GM12878 (cell line): ENCODE measurements around the gene DLX1. TPM values are rescaled to one million over a fixed set of nuclear protein-coding genes. Genes with fewer than 3 reads are reported as not detected.

Experiments used
- ATAC-seq: fragments of 200-7000 bp; cut with Tn5 transposase; 3 replicates; pipeline ENCODE4 v1.9.1; 2020; ENCODE audit warnings: mild to moderate bottlenecking, moderate library complexity
- BruUV-seq: library from RNA; stranded (reverse); fragments of 400-500 nt; replicated peaks from 2 replicates; lab custom pipeline; 2021; lab: Mats Ljungman, UMichigan
- CTCF ChIA-PET: fragments of 300-600 bp; sonication (Branson Sonifier 250); formaldehyde crosslinking; extraction: SDS; loops from one replicate; lab custom pipeline; 2021; ENCODE audit warnings: inconsistent platforms; lab: Yijun Ruan, JAX
- POLR2A ChIA-PET: fragments of 350-600 bp; formaldehyde crosslinking; extraction: SDS; loops from one replicate; lab custom pipeline; 2021; ENCODE audit warnings: inconsistent platforms; lab: Charles Lee
- RAD21 ChIA-PET: fragments of 300-600 bp; sonication (Branson Sonifier 250); formaldehyde crosslinking; loops from one replicate; lab custom pipeline; 2023; ENCODE audit warnings: antibody characterized with exemption; ENCODE audit not compliant: unreplicated experiment; lab: Charles Lee
- SMC1A ChIA-PET: fragments of 300-600 bp; sonication (Branson Sonifier 250); formaldehyde crosslinking; loops from one replicate; lab custom pipeline; 2023; ENCODE audit not compliant: unreplicated experiment, uncharacterized antibody; lab: Charles Lee
- DNase-seq: peaks from one replicate; pipeline ENCODE4 v3.0.0-alpha.2; 2011; ENCODE audit warnings: low read depth, low spot score
- FAIRE-seq: peaks from 3 replicates; lab custom pipeline; 2011; peaks lifted over from hg19 to GRCh38; lab: Jason Lieb, UNC
- H2AFZ ChIP-seq: 2 replicates; pipeline ENCODE4 v1.6.0; 2011; ENCODE audit warnings: low read depth, low read length, control low read depth; ENCODE audit not compliant: control insufficient read depth
- H3K27ac ChIP-seq: 2 replicates; pipeline ENCODE4 v1.5.1; 2011; ENCODE audit warnings: control low read depth; ENCODE audit not compliant: control insufficient read depth, insufficient read depth
- H3K27me3 ChIP-seq, 2 experiments: replicated peaks in 1 of 2; 2 replicates each; pipeline versions ENCODE4 v1.6.0 to v1.6.1; 2011; ENCODE audit warnings: low read length in 1 of 2; ENCODE audit not compliant: control insufficient read depth in 2 of 2, insufficient read depth in 2 of 2
- H3K36me3 ChIP-seq, 2 experiments: 2 replicates each; pipeline ENCODE4 v1.5.1; 2011; ENCODE audit warnings: low read length in 1 of 2; ENCODE audit not compliant: control insufficient read depth in 2 of 2, insufficient read depth in 2 of 2
- H3K4me1 ChIP-seq: 2 replicates; pipeline ENCODE4 v1.6.1; 2011; ENCODE audit warnings: mild to moderate bottlenecking, low read length, moderate library complexity, mixed read lengths; ENCODE audit not compliant: control insufficient read depth, insufficient read depth
- H3K4me2 ChIP-seq: 2 replicates; pipeline ENCODE4 v1.6.0; 2011; ENCODE audit warnings: control low read depth; ENCODE audit not compliant: control insufficient read depth, insufficient read depth
- H3K4me3 ChIP-seq: fragments of 200-600 bp; sonication (generic); 2 replicates; pipeline ENCODE4 v1.5.1; 2016
- H3K79me2 ChIP-seq: 2 replicates; pipeline ENCODE4 v1.6.0; 2011; ENCODE audit warnings: low read length; ENCODE audit not compliant: control insufficient read depth, insufficient read depth
- H3K9ac ChIP-seq: 2 replicates; pipeline ENCODE4 v1.8.0; 2011; ENCODE audit warnings: low read length, control low read depth, mixed read lengths; ENCODE audit not compliant: control insufficient read depth, insufficient read depth
- H3K9me3 ChIP-seq: replicated peaks from 3 replicates; pipeline ENCODE4 v1.5.1; 2011; ENCODE audit warnings: mild to moderate bottlenecking, low read length; ENCODE audit not compliant: control insufficient read depth, insufficient read depth
- H4K20me1 ChIP-seq: 2 replicates; pipeline ENCODE4 v1.6.0; 2011; ENCODE audit not compliant: control insufficient read depth, insufficient read depth
- IRF5 ChIP-seq: fragments of 450-650 bp; IDR thresholded peaks from 2 replicates; pipeline ENCODE4 v1.6.1; 2017; ENCODE audit warnings: borderline replicate concordance
- MEF2B ChIP-seq: fragments of 450-650 bp; IDR thresholded peaks from 2 replicates; pipeline ENCODE4 v1.6.1; 2018; ENCODE audit warnings: mild to moderate bottlenecking, moderate library complexity; ENCODE audit not compliant: partially characterized antibody, poor library complexity, severe bottlenecking
- PAX5 ChIP-seq: IDR thresholded peaks from 2 replicates; pipeline ENCODE4 v1.6.1; 2011; ENCODE audit warnings: low read depth, low read length, borderline replicate concordance
- RB1 ChIP-seq: fragments of 450-650 bp; formaldehyde crosslinking; IDR thresholded peaks from 2 replicates; pipeline ENCODE4 v1.6.1; 2017; ENCODE audit warnings: mild to moderate bottlenecking, borderline replicate concordance
- RCOR1 ChIP-seq: conservative IDR thresholded peaks from 2 replicates; pipeline ENCODE4 v1.6.1; 2012; ENCODE audit warnings: low read depth, low read length, improper control_type of control experiment
- RELA ChIP-seq: fragments of 450-650 bp; IDR thresholded peaks from 2 replicates; pipeline ENCODE4 v1.8.0; 2014; ENCODE audit warnings: borderline replicate concordance; ENCODE audit not compliant: partially characterized antibody
- TARDBP ChIP-seq: IDR thresholded peaks from 2 replicates; pipeline ENCODE4 v1.6.1; 2016; ENCODE audit warnings: borderline replicate concordance
- WGBS: methylation state at CpG from one replicate; pipeline ENCODE4 v1.1.6; 2016; ENCODE audit warnings: low lambda C conversion rate; ENCODE audit not compliant: insufficient replicate concordance, insufficient coverage; ENCODE audit errors: missing lambda C conversion rate; 5-methylcytosine and 5-hydroxymethylcytosine counted together
- in situ Hi-C: fragments of 300-500 bp; cut with MboI; formaldehyde crosslinking; loops from 9 replicates; pipeline ENCODE4 v1.14.3; 2018; ENCODE audit warnings: mixed read lengths
- intact Hi-C: fragments of 100-400 bp; cut with micrococcal nuclease; formaldehyde crosslinking; loops from one replicate; pipeline ENCODE4 v1.14.2; 2022; ENCODE audit not compliant: unreplicated experiment
- polyA plus RNA-seq, 11 experiments: library from polyadenylated mRNA; depleted of rRNA in 4 of 11; unstranded in 6 of 11; stranded (reverse) in 5 of 11; fragments of >200 nt; fragmentation: Nextera tagmentation in 4 of 11; fragmentation: Illumina TruSeq in 1 of 11; extraction: Ambion mirVana in 4 of 11; extraction: Trizol in 1 of 11; gene quantifications; 1 replicate in 1 of 11; 2 replicates in 10 of 11; pipeline versions ENCODE4 v1.2.1 to v1.2.3, GENCODE V29; 2011 to 2016; ENCODE audit warnings: inconsistent platforms in 2 of 11, missing spikeins in 2 of 11, low read depth in 1 of 11
- total RNA-seq, 4 experiments: library from RNA; depleted of rRNA in 3 of 4; stranded (reverse); fragments of >200 nt in 3 of 4; fragmentation: Illumina TruSeq in 1 of 4; extraction: Trizol in 1 of 4; gene quantifications; 2 replicates each; pipeline versions ENCODE4 v1.2.1 to v1.2.3, GENCODE V29; 2013 to 2021

The DLX1 gene
- total and polyA plus RNA-seq, 10 of the 15 experiments (the other 5 are each of a cell fraction or from before 2014, with no cell fraction given): 0.06 TPM; not detected in 9

GRCh38 chr2:172070936-172071335 is 14.4 kb upstream of the DLX1 start:
- RAD21 ChIA-PET: no interaction called here
- Histone ChIP-seq H3K79me2 (no peaks in the 10 kb centered on the region), H3K36me3 (0 out of 4 replicates have a peak, but pooled peaks cover 0 to 3% of the 10 kb centered on the region in 2 experiments), H3K27ac (no peak overlapping the region), H3K4me2 (no peak overlapping the region), H3K27me3 (no peaks in the 10 kb centered on the region), H3K4me1 (no peaks in the 10 kb centered on the region), H3K9me3 (no peaks in the 10 kb centered on the region), H2AFZ (no peak overlapping the region), H3K4me3 (no peak overlapping the region), H3K9ac (no peak overlapping the region), H4K20me1 (no peaks in the 10 kb centered on the region)
- ATAC-seq: no peak
- intact Hi-C loops (no loop called here), in situ Hi-C loops (no loop called here)
- TF ChIP-seq RELA (no peak), PAX5 (no peak), IRF5 (no peak), TARDBP (no peak), RCOR1 (no peak), RB1 (no peak), MEF2B (no peak)
- WGBS: 50% methylated on average over 1 of the region's 1 CpG
- POLR2A ChIA-PET: no interaction called here
- no peak for FAIRE-seq
- CTCF ChIA-PET: no interaction called here
- SMC1A ChIA-PET: no interaction called here
- BruUV-seq: no TSS peak
- no peak for DNase-seq
